Neuronal stem cell (in vitro differentiated cells): Measurements from ENCODE around the gene RPL13A.

Experiments
- DNase-seq: peaks from one replicate; pipeline ENCODE4 v3.0.0-alpha.2; 2013; ENCODE audit warnings: low spot score
- H2AFZ ChIP-seq: one replicate; pipeline ENCODE4 v1.6.1; 2013; ENCODE audit warnings: mild to moderate bottlenecking, low read length, inconsistent platforms
- H2AK5ac ChIP-seq: 2 replicates; pipeline ENCODE4 v1.6.1; 2013; ENCODE audit warnings: low read depth, mild to moderate bottlenecking, inconsistent platforms, low read length, moderate library complexity, mixed read lengths
- H2BK120ac ChIP-seq: 2 replicates; pipeline ENCODE4 v1.6.1; 2013; ENCODE audit warnings: low read depth, mild to moderate bottlenecking, inconsistent platforms, low read length, moderate library complexity, mixed read lengths
- H2BK12ac ChIP-seq: one replicate; pipeline ENCODE4 v1.6.1; 2013; ENCODE audit warnings: low read length, inconsistent platforms
- H2BK15ac ChIP-seq: 2 replicates; pipeline ENCODE4 v1.6.1; 2013; ENCODE audit warnings: mild to moderate bottlenecking, low read length, inconsistent platforms, mixed read lengths
- H2BK5ac ChIP-seq: one replicate; pipeline ENCODE4 v1.6.1; 2013; ENCODE audit warnings: inconsistent platforms, mild to moderate bottlenecking, low read length, moderate library complexity
- H3K14ac ChIP-seq: one replicate; pipeline ENCODE4 v1.6.1; 2013; ENCODE audit warnings: low read length, inconsistent platforms
- H3K18ac ChIP-seq: 2 replicates; pipeline ENCODE4 v1.6.1; 2013; ENCODE audit warnings: low read length, inconsistent platforms
- H3K23ac ChIP-seq: 2 replicates; pipeline ENCODE4 v1.6.1; 2013; ENCODE audit warnings: low read depth, mild to moderate bottlenecking, mixed read lengths, low read length, inconsistent platforms; ENCODE audit not compliant: poor library complexity
- H3K27ac ChIP-seq: replicated peaks from 3 replicates; pipeline ENCODE4 v1.5.1; 2013; ENCODE audit warnings: low read length, inconsistent platforms
- H3K27me3 ChIP-seq, 3 experiments: 2 replicates each; pipeline ENCODE4 v1.6.1; 2013; ENCODE audit warnings: low read length in 3 of 3, mild to moderate bottlenecking in 2 of 3, inconsistent platforms in 1 of 3, low read depth in 1 of 3, mixed read lengths in 1 of 3, moderate library complexity in 1 of 3; ENCODE audit not compliant: control insufficient read depth in 3 of 3, insufficient read depth in 3 of 3
- H3K36me3 ChIP-seq, 2 donors: replicated peaks in 1 of 2; 2 replicates each; pipeline ENCODE4 v1.6.1; 2013; ENCODE audit warnings: low read length in 2 of 2; ENCODE audit not compliant: control insufficient read depth in 2 of 2, insufficient read depth in 2 of 2
- H3K4ac ChIP-seq: 2 replicates; pipeline ENCODE4 v1.6.1; 2013; ENCODE audit warnings: inconsistent platforms, mild to moderate bottlenecking, low read length, moderate library complexity
- H3K4me1 ChIP-seq, 2 donors: 1 replicate in 1 of 2; 2 replicates in 1 of 2; pipeline ENCODE4 v1.6.1; 2013; ENCODE audit warnings: low read length in 2 of 2, low read depth in 1 of 2; ENCODE audit not compliant: control insufficient read depth in 2 of 2, insufficient read depth in 1 of 2
- H3K4me2 ChIP-seq: one replicate; pipeline ENCODE4 v1.6.1; 2013; ENCODE audit warnings: mild to moderate bottlenecking, low read length, inconsistent platforms; ENCODE audit not compliant: insufficient read depth, poor library complexity, severe bottlenecking
- H3K4me3 ChIP-seq, 2 donors: 2 replicates each; pipeline ENCODE4 v1.5.1; 2013; ENCODE audit warnings: low read length in 2 of 2, mild to moderate bottlenecking in 2 of 2, inconsistent platforms in 1 of 2, moderate library complexity in 1 of 2
- H3K79me1 ChIP-seq: one replicate; pipeline ENCODE4 v1.6.1; 2013; ENCODE audit warnings: low read depth, mild to moderate bottlenecking, inconsistent platforms, low read length, moderate library complexity
- H3K9ac ChIP-seq: one replicate; pipeline ENCODE4 v1.6.1; 2013; ENCODE audit warnings: mild to moderate bottlenecking, low read depth, low read length, inconsistent platforms; ENCODE audit not compliant: poor library complexity
- H3K9me3 ChIP-seq, 2 donors: replicated peaks in 1 of 2; 2 replicates each; pipeline versions ENCODE3 to v1.6.1; 2013; ENCODE audit warnings: low read length in 2 of 2, mild to moderate bottlenecking in 2 of 2, inconsistent platforms in 1 of 2, low read depth in 1 of 2, mixed read lengths in 1 of 2, moderate library complexity in 1 of 2; ENCODE audit not compliant: control insufficient read depth in 2 of 2, insufficient read depth in 1 of 2
- H4K8ac ChIP-seq: one replicate; pipeline ENCODE4 v1.6.1; 2013; ENCODE audit warnings: low read depth, mild to moderate bottlenecking, inconsistent platforms, low read length, moderate library complexity
- H4K91ac ChIP-seq: one replicate; pipeline ENCODE4 v1.6.1; 2013; ENCODE audit warnings: low read length, low read depth, mild to moderate bottlenecking, inconsistent platforms; ENCODE audit not compliant: poor library complexity
- WGBS, 2 donors: extraction: QIAGEN DNeasy Blood & Tissue Kit; methylation state at CpG; one replicate each; pipeline ENCODE4 v1.1.7; 2013; ENCODE audit warnings: missing lambda C conversion rate in 2 of 2, mixed read lengths in 1 of 2; ENCODE audit not compliant: insufficient read length in 2 of 2, insufficient replicate concordance in 1 of 2; ENCODE audit errors: extremely low coverage in 2 of 2; 5-methylcytosine and 5-hydroxymethylcytosine counted together

Gene RPL13A

GRCh38 chr19:49453013-49453756 is 34.2 kb upstream of the RPL13A start, which contains the start of gene ALDH16A1:
ALDH16A1 (plus strand) TSS chr19:49453225; CDS start chr19:49453332, 107 bp downstream.
- H3K4me1 ChIP-seq: peaks cover 0 to 7% of the 10 kb centered on the region in 2 donors
- H3K18ac ChIP-seq: peak within 1 kb of the TSS; percentile 100
- H3K23ac ChIP-seq: peak within 1 kb of the TSS; percentile 83
- H2BK12ac ChIP-seq: no peak within 1 kb of the TSS
- WGBS, 2 donors: no CpG with 5 or more reads among the region's 66 CpGs
- H2AFZ ChIP-seq: peak within 1 kb of the TSS; percentile 92
- H3K79me1 ChIP-seq: peaks cover 14% of the 10 kb centered on the region
- H3K4ac ChIP-seq: no peak within 1 kb of the TSS
- H4K91ac ChIP-seq: no peak within 1 kb of the TSS
- H3K9me3 ChIP-seq: no peaks in the 10 kb centered on the region
- peak within 1 kb of the TSS; percentile 99 for H3K27ac ChIP-seq
- peak; percentile 97 for DNase-seq
- no peak within 1 kb of the TSS for H2BK15ac ChIP-seq
- H2AK5ac ChIP-seq: peak within 1 kb of the TSS; percentile 95
- H3K14ac ChIP-seq: no peak within 1 kb of the TSS
- H3K9ac ChIP-seq: peak within 1 kb of the TSS; percentile 99
- H3K4me3 ChIP-seq: peak within 1 kb of the TSS; percentile 71 to 90
- H3K36me3 ChIP-seq: peaks cover 18 to 31% of the 10 kb centered on the region in 2 donors
- no peak within 1 kb of the TSS for H2BK120ac ChIP-seq
- peak within 1 kb of the TSS; percentile 66 for H2BK5ac ChIP-seq
- H3K4me2 ChIP-seq: peak within 1 kb of the TSS; percentile 91
- H4K8ac ChIP-seq: no peak within 1 kb of the TSS
- H3K27me3 ChIP-seq: no peaks in the 10 kb centered on the region

GRCh38 chr19:49453757-49454240 is 33.6 kb upstream of the RPL13A start:
- H2AFZ ChIP-seq: peak overlapping the region; percentile 92
- peak overlapping the region; percentile 62 for H2BK5ac ChIP-seq
- H3K4me1 ChIP-seq: peaks cover 0 to 5% of the 10 kb centered on the region in 2 donors
- DNase-seq: no peak
- H3K9ac ChIP-seq: peak overlapping the region; percentile 88
- H3K14ac ChIP-seq: no peak overlapping the region
- H2BK15ac ChIP-seq: no peak overlapping the region
- no peak overlapping the region for H2BK12ac ChIP-seq
- peak overlapping the region; percentile 83 for H3K23ac ChIP-seq
- H3K79me1 ChIP-seq: peaks cover 13% of the 10 kb centered on the region
- H3K4me3 ChIP-seq: peak overlapping the region; percentile 71 to 90
- no CpG with 5 or more reads among the region's 10 CpGs for WGBS, 2 donors
- no peak overlapping the region for H2BK120ac ChIP-seq
- no peak overlapping the region for H3K4ac ChIP-seq
- H2AK5ac ChIP-seq: peak overlapping the region; percentile 95
- peak overlapping the region; percentile 91 for H3K4me2 ChIP-seq
- H4K8ac ChIP-seq: no peak overlapping the region
- peaks cover 14 to 25% of the 10 kb centered on the region in 2 donors for H3K36me3 ChIP-seq
- no peak overlapping the region for H4K91ac ChIP-seq
- peak overlapping the region; percentile 94 for H3K27ac ChIP-seq
- H3K9me3 ChIP-seq: no peaks in the 10 kb centered on the region
- H3K27me3 ChIP-seq: no peaks in the 10 kb centered on the region
- peak overlapping the region; percentile 95 for H3K18ac ChIP-seq

- no peak overlapping the region for H3K4me2 ChIP-seq
- no peak overlapping the region for H3K4me3 ChIP-seq
- no peak overlapping the region for H2BK15ac ChIP-seq
- H3K4me1 ChIP-seq: peaks cover 0 to 3% of the 10 kb centered on the region in 2 donors
- peaks cover 7 to 27% of the 10 kb centered on the region in 2 donors for H3K36me3 ChIP-seq
- no peak overlapping the region for H2BK120ac ChIP-seq
- no peak overlapping the region for H3K4ac ChIP-seq
- no peak overlapping the region for H4K8ac ChIP-seq
- no peak overlapping the region for H3K27ac ChIP-seq
- H4K91ac ChIP-seq: no peak overlapping the region
- H2AFZ ChIP-seq: no peak overlapping the region
- H2BK12ac ChIP-seq: no peak overlapping the region
- no peak overlapping the region for H3K14ac ChIP-seq
- no peaks in the 10 kb centered on the region for H3K9me3 ChIP-seq
- DNase-seq: no peak
- H2BK5ac ChIP-seq: no peak overlapping the region
- no peak overlapping the region for H3K9ac ChIP-seq
- H3K18ac ChIP-seq: no peak overlapping the region
- no CpG with 5 or more reads among the region's 5 CpGs for WGBS, 2 donors
- no peak overlapping the region for H2AK5ac ChIP-seq
- no peaks in the 10 kb centered on the region for H3K27me3 ChIP-seq
- H3K79me1 ChIP-seq: peaks cover 3% of the 10 kb centered on the region
- H3K23ac ChIP-seq: no peak overlapping the region
Observed at GRCh38 chr19:49455773-49456172, 31.6 kb upstream of the RPL13A start.

GRCh38 chr19:49456326-49456725 is 31.1 kb upstream of the RPL13A start:
- Histone ChIP-seq H3K4me3 (no peak overlapping the region), H2AFZ (no peak overlapping the region), H3K23ac (no peak overlapping the region), H2BK5ac (no peak overlapping the region), H2BK12ac (no peak overlapping the region), H3K4me2 (no peak overlapping the region), H3K14ac (no peak overlapping the region), H2BK15ac (no peak overlapping the region), H3K79me1 (peaks cover 2% of the 10 kb centered on the region), H4K91ac (no peak overlapping the region), H2AK5ac (no peak overlapping the region), H4K8ac (no peak overlapping the region), H3K4ac (no peak overlapping the region), H3K4me1 (peaks cover 0 to 3% of the 10 kb centered on the region in 2 donors), H2BK120ac (no peak overlapping the region), H3K9me3 (no peaks in the 10 kb centered on the region), H3K18ac (no peak overlapping the region), H3K27me3 (no peaks in the 10 kb centered on the region), H3K9ac (no peak overlapping the region), H3K36me3 (peaks cover 7 to 28% of the 10 kb centered on the region in 2 donors), H3K27ac (no peak overlapping the region)
- DNase-seq: no peak
- no CpG with 5 or more reads among the region's 5 CpGs for WGBS, 2 donors
